A673 (cell line): Measurements from ENCODE around the gene EPAS1.

Experiments used
- EZH2 ChIP-seq: fragments of 200-600 bp; sonication (generic); IDR thresholded peaks from 2 replicates; pipeline ENCODE4 v1.6.1; 2017; ENCODE audit warnings: borderline replicate concordance, low read depth, mild to moderate bottlenecking, mixed read lengths, antibody characterized with exemption, low read length; ENCODE audit not compliant: poor library complexity, severe bottlenecking
- TF ChIP-seq, protein P1 (sequence below): fragments of 300-800, 200-600 bp; sonication (generic); conservative IDR thresholded peaks from 2 replicates; pipeline ENCODE4 v1.5.1; 2017; ENCODE audit warnings: low read depth, mild to moderate bottlenecking, antibody characterized with exemption, low read length, moderate library complexity, mixed read lengths

DNA sequence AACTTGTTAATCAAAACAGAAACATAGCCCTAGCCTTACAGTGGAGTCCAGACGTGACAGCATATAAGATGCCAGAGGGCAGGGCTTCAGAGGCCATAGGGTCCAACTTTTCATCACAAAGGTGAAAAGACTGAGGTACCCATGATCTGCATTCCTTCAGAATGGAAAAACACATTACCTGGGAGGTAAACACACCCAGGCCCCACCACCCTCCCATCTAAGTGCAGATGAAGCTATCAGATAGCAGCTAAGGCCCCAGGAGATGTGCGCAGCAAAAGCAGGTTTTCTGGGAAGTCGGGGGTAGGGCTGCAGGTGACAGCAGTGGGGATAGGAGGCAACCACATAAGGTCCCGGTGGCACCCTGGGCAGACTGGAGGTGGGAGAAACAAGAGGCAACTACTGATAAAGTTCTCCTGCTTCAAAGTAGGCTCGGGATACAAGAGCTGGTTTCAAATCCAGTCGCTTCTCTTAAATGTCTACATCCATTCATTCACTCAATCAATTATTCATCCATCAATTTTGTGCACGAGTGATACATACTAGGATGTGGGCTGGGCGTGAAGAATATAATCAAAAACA lies 107.1 kb downstream of the EPAS1 start:
- TF ChIP-seq, protein P1, sequence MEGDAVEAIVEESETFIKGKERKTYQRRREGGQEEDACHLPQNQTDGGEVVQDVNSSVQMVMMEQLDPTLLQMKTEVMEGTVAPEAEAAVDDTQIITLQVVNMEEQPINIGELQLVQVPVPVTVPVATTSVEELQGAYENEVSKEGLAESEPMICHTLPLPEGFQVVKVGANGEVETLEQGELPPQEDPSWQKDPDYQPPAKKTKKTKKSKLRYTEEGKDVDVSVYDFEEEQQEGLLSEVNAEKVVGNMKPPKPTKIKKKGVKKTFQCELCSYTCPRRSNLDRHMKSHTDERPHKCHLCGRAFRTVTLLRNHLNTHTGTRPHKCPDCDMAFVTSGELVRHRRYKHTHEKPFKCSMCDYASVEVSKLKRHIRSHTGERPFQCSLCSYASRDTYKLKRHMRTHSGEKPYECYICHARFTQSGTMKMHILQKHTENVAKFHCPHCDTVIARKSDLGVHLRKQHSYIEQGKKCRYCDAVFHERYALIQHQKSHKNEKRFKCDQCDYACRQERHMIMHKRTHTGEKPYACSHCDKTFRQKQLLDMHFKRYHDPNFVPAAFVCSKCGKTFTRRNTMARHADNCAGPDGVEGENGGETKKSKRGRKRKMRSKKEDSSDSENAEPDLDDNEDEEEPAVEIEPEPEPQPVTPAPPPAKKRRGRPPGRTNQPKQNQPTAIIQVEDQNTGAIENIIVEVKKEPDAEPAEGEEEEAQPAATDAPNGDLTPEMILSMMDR: no peak
- no peak for TF ChIP-seq EZH2
